HG03095 (cell line): ENCODE results near the gene SPACDR.

Experiments
- ATAC-seq: cut with Tn5 transposase; IDR thresholded peaks from one replicate; pipeline ENCODE4 v1.9.1; 2021; ENCODE audit warnings: moderate library complexity; ENCODE audit not compliant: unreplicated experiment

The SPACDR gene

GRCh38 chr7:100437150-100438100, 26.6 kb downstream of the SPACDR start:
- ATAC-seq, result no peak

- peak; percentile 19 for ATAC-seq
Measured at GRCh38 chr7:100435401-100436304, 28.4 kb downstream of the SPACDR start.

DNA sequence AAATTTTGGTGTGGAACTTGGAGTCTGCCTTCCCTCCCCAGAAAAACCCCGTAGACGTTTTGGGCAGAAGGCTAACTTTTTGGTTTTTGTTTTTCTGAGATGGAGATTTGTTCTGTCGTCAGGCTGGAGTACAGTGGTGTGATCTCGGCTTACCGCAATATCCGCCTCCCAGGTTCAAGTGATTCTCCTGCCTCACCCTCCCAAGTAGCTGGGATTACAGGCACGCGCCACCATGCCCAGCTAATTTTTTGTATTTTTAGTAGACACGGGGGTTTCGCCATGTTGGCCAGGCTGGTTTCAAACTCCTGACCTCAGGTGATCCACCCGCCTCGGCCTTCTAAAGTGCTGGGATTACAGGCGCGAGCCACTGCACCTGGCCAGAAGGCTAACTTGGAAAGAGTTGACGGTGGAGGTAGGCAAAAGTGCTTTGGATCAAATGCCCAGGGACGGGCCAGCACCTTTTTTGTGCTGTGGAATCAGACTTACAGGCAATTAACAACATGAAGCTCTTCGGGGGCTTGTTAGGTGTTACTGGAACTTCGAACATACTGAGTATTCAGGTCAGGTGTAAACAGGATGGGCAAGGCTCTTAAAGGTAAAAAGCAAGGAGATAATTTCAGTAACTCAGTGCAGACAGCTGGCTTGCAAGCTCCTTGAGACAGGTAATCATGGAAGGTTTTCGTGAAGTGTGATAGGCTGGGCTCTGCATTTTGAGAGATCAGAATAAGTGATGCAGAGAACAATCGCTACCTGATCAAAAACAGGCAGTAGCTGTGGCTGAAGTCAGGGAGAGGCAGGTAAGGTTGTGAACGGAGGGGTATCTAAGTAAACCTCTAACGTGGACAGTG, 29.5 kb downstream of the SPACDR start:
- ATAC-seq, result no peak

DNA sequence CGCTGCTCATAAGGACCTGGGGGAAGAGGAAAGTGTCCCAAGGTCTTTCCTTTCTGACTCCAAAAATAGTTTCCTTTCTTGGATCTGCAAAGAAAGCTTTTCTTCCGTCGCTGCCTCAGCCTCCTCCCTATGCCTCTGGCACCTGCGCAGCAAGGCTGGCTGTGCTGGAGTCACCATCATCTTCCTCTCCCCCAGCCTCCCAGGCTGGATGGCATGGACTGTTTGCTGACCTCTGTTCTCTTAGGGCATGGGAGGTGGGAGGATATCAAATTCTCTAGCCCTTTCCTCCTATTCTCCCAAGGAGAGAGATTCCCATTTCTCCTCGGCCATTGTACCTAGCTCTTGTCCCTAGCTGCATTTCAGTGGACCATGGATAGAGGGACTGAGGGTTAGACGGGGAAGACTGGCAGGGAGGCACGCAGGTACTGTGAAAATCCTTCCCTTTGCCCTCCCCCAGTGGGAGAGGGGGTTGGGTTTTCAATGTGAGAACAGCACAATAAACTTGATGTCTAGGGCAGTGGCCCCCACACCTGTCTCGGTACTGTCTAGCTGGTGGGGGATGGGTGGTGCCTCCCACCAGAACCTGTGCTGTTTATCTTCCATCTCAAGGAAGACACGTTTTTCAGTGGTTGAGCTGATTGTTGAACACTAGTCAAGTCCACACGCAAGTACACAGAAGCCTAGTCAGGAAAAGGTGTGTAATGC, 30.3 kb downstream of the SPACDR start:
- no peak for ATAC-seq

DNA sequence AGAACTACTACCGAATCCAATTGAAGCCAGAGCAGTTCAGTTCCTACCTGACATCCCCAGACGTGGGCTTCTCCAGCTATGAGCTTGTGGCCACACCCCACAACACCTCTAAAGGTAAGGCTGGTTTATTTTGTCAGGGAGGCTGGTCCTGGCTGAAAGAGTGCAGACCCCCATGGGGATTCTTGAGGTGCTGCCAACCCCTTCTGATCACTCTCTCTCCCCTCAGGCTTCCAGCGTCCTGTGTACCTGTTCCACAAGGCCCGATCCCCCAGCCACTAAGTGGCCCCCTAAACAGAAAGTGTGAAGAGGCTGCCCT, 30.8 kb downstream of the SPACDR start:
- ATAC-seq, result no peak

- ATAC-seq, result no peak
Measured at GRCh38 chr7:100432621-100433275, 31.3 kb downstream of the SPACDR start.

GRCh38 chr7:100432053-100432452, 32.0 kb downstream of the SPACDR start:
- no peak for ATAC-seq

- no peak for ATAC-seq
Measured at GRCh38 chr7:100431286-100431735, 32.7 kb downstream of the SPACDR start.

DNA sequence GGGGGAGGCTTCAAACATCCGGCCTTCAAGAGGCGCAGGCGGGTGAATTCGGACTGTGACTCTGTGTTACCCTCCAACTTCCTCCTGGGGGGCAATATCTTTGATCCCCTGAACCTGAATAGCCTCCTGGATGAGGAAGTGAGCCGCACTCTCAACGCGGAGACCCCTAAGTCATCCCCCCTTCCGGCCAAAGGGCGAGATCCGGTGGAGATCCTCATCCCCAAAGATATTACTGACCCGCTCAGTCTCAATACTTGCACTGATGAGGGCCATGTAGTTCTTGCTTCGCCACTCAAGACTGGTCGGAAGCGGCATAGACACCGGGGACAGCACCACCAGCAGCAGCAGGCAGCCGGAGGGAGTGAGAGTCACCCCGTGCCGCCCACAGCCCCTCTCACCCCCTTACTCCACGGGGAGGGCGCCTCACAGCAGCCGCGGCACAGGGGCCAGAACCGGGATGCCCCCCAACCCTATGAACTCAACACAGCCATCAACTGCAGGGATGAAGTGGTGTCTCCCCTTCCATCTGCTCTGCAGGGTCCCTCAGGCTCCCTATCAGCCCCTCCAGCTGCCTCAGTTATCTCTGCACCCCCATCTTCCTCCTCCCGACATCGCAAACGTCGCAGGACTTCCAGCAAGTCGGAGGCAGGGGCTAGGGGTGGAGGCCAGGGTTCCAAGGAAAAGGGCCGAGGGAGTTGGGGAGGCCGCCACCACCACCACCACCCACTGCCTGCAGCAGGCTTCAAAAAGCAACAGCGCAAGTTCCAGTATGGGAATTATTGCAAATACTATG, 33.4 kb downstream of the SPACDR start:
- peak; percentile 4 for ATAC-seq

GRCh38 chr7:100429637-100430492, 34.2 kb downstream of the SPACDR start, which contains the start of gene MEPCE:
TSS of gene MEPCE (plus strand) at chr7:100429831. CDS start at chr7:100430019, 188 bp downstream.
- ATAC-seq, result peak; percentile 30

DNA sequence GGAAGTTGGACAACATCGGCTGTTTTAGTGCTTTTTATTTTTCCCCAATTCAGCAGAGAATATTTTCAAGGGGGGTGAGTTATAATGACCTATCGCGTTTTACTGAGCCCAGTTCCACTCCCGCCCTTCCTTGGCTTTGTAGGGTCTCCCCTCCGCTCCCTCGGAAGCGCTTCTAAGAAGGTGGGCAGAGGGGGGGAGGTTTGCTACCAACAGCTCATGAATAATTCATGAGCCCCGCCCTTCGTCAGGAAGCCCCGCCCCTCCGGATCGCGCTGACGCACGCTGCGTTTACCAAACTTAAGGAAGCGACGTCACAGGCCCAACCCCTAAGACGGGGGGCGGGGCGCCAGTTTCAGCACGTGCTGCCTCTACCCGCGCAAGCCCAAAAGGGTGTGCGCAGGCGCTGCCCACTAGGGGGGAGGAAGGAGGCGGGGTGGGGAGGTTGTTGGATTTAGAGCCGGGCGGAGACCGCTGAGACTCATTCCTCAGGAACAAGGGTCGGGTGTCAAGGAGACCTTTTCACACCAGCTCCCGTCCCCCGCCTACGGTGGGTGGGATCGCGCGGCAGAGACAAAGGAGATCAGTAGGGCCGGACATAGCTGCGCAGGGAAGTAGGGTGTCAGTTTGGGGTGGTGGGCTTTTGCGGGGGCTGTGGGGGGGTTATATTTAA, 35.0 kb downstream of the SPACDR start:
- peak; percentile 37 for ATAC-seq

DNA sequence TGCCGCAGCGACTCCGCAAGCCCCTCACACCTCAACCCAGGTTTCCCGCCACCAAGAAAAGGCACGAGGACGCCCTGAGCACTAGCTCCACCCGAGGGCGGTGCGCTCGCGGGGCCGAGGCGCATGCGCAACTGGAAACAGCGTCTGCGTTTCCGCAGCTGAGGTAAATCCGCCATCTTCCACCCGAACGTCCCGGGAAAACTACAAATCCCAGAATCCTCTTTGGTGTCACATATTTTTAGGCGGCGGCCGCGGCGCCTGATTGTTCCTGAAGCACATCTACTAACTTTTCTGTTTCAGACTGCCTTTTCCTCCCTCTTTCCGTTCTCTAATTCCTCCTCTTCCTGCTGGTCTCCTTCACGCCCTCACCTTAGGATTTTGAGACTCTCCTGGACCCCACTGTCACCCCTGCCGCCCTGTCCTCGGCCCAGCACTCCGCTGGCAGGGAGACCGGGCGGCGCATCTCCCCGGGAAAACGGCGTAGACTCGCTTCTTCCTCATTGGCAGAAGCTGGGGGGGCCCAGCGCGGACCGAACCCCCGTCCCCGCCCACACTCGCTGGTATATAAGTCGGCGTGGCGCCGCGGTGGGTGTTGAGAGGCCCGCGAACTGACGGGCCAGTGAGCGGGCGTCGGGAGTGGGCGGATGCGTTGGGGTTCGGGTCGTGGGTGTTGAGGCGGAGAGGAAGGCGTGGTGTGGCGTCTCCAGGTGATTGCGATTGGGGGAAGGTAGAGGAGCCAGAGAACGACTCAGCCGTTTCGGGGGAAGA, 35.7 kb downstream of the SPACDR start, which contains the start of gene ZCWPW1:
TSS of gene ZCWPW1 (minus strand) at position 505 of the 768 bp plus-strand sequence. CDS start 8,054 bp downstream, outside the sequence.
- peak; percentile 42 for ATAC-seq

DNA sequence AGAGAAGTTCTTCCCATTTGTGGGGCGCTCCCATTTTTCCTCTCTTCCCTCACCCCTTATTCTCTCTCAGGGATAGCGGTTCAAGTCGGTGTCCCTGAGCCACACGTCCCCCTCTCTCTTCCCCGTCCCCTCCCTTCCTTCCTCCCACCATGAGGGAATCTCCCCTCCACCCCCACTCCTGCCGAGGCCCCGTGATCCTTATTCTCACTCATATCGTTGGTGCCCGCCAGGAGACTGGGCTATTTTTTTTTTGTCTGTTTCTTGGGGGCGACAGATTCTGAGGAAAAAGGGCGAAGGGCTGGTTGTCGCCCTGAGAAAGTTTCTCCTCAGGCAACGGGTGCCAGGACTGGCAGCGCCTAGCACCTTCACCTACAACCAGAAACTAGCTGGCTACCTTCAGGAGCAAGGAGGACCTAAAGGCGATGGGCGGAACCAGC, 36.3 kb downstream of the SPACDR start:
- ATAC-seq, result no peak

- ATAC-seq, result no peak
Measured at GRCh38 chr7:100426516-100426915, 37.5 kb downstream of the SPACDR start.

GRCh38 chr7:100425347-100425746, 38.7 kb downstream of the SPACDR start:
- no peak for ATAC-seq

DNA sequence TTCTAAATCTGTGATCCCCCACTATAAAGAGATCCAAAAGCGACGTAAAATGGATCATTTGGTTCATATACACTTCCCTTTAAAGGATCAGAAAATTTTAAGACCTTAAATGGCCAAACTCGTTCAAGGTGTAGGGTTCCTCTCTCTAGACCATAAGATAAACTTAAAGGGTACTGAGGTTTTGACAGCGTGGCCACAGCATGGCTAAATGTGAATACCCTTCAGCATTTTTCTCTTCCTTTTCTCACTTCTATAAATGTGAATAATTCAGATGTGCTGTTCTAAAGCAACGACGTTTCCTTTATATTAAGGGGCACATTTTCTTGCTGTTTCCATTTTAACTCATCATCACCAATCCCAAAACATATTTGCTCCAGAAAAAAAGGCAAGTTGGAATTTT, 40.7 kb downstream of the SPACDR start:
- no peak for ATAC-seq
